Endothelial cell of umbilical vein (primary cell): Measurements from ENCODE around the gene BPHL.

Experiments
- EZH2 ChIP-seq: IDR thresholded peaks from 2 replicates; pipeline ENCODE4 v1.6.1; 2012; ENCODE audit warnings: borderline replicate concordance, low read depth, mild to moderate bottlenecking, moderate library complexity, low read length, inconsistent platforms; ENCODE audit not compliant: severe bottlenecking
- FOS ChIP-seq: IDR thresholded peaks from 2 replicates; pipeline ENCODE4 v1.6.1; 2011; ENCODE audit warnings: mild to moderate bottlenecking, low read length, moderate library complexity, borderline replicate concordance; ENCODE audit not compliant: insufficient read depth
- GATA2 ChIP-seq: IDR thresholded peaks from 2 replicates; pipeline ENCODE4 v1.7.0; 2011; ENCODE audit warnings: low read depth, mild to moderate bottlenecking, moderate library complexity, mixed read lengths, low read length; ENCODE audit not compliant: insufficient read length, insufficient read depth
- JUN ChIP-seq: IDR thresholded peaks from 2 replicates; pipeline ENCODE4 v1.6.1; 2011; ENCODE audit warnings: borderline replicate concordance, low read depth; ENCODE audit not compliant: insufficient read length, insufficient read depth
- MYC ChIP-seq: IDR thresholded peaks from one replicate; pipeline ENCODE4 v1.6.1; 2011; ENCODE audit warnings: mild to moderate bottlenecking, low read depth, low read length
- POLR2A ChIP-seq: IDR thresholded peaks from 2 replicates; pipeline ENCODE4 v1.6.1; 2012; ENCODE audit warnings: low read depth, mild to moderate bottlenecking, control low read depth, low read length
- POLR2AphosphoS5 ChIP-seq: IDR thresholded peaks from 2 replicates; pipeline ENCODE4 v1.6.1; 2012; ENCODE audit warnings: low read depth, mild to moderate bottlenecking, control low read depth, low read length, moderate library complexity; ENCODE audit not compliant: insufficient read depth
- TF ChIP-seq, protein P1 (sequence below), 2 donors: IDR thresholded peaks; 1 replicate in 1 of 2; 2 replicates in 1 of 2; pipeline ENCODE4 v1.5.1; 2011; ENCODE audit warnings: low read length in 2 of 2, mild to moderate bottlenecking in 2 of 2, moderate library complexity in 2 of 2, control low read depth in 1 of 2, inconsistent platforms in 1 of 2, low read depth in 1 of 2; ENCODE audit not compliant: insufficient read depth in 1 of 2; ENCODE audit errors: extremely low read depth in 1 of 2
- TF ChIP-seq, protein P2 (sequence below): IDR thresholded peaks from 2 replicates; pipeline ENCODE4 v1.6.1; 2011; ENCODE audit not compliant: insufficient read depth, insufficient read length

DNA sequence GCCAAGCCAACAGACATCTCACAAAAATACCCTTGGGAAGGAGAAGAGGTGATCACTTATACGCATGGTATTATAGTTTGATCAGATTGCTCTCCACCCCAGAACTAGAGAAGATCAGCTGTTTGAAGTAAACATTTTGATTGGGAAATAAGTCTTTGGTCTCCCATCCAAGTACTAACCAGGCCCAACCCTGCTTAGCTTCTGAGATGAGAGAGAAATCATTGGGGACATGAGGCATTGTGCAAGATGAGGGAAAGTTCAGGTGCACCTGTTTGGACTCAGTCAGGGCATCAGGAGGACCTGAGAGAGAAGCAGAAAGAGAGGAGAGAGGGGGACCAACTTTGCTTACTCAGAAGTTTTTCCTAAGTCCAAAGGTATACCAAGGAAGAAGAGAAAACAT is 38.8 kb upstream of the BPHL start:
- TF ChIP-seq, protein P1, sequence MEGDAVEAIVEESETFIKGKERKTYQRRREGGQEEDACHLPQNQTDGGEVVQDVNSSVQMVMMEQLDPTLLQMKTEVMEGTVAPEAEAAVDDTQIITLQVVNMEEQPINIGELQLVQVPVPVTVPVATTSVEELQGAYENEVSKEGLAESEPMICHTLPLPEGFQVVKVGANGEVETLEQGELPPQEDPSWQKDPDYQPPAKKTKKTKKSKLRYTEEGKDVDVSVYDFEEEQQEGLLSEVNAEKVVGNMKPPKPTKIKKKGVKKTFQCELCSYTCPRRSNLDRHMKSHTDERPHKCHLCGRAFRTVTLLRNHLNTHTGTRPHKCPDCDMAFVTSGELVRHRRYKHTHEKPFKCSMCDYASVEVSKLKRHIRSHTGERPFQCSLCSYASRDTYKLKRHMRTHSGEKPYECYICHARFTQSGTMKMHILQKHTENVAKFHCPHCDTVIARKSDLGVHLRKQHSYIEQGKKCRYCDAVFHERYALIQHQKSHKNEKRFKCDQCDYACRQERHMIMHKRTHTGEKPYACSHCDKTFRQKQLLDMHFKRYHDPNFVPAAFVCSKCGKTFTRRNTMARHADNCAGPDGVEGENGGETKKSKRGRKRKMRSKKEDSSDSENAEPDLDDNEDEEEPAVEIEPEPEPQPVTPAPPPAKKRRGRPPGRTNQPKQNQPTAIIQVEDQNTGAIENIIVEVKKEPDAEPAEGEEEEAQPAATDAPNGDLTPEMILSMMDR (IDR thresholded peaks at IDR 0.05; ENCODE audit: extremely low read depth in 1 of 2, insufficient read depth in 1 of 2, low read depth in 1 of 2, low read length in 2 of 2) = no peak
- TF ChIP-seq POLR2A (no peak), POLR2AphosphoS5 (no peak), EZH2 (no peak), MYC (no peak), GATA2 (no peak), FOS (no peak), JUN (no peak)
- TF ChIP-seq, protein P2, sequence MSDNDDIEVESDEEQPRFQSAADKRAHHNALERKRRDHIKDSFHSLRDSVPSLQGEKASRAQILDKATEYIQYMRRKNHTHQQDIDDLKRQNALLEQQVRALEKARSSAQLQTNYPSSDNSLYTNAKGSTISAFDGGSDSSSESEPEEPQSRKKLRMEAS = no peak
